ENCODE measurements around the gene PHF1. TPM values are rescaled to one million over a fixed set of nuclear protein-coding genes. Genes with fewer than 3 reads are reported as not detected.

The PHF1 gene
- total and polyA plus RNA-seq, 2 of the 13 experiments (the other 11 are each of a cell fraction or from before 2014, with no cell fraction given) = 25.4 to 61.9 TPM

- TF ChIP-seq CTCF (CRISPR knock-in tag; IDR thresholded peaks at IDR 0.05) (peak; percentile 100), ZHX1 (CRISPR knock-in tag; IDR thresholded peaks at IDR 0.05; ENCODE audit: low read depth) (peak; percentile 99), MBNL3 (CRISPR knock-in tag; conservative IDR thresholded peaks at IDR 0.05) (no peak), TOPORS (CRISPR knock-in tag; IDR thresholded peaks at IDR 0.05) (peak; percentile 96), ZNF430 (CRISPR knock-in tag; IDR thresholded peaks at IDR 0.05) (peak; percentile 93), CBX5 (CRISPR knock-in tag; IDR thresholded peaks at IDR 0.05; ENCODE audit: borderline replicate concordance) (peak; percentile 92), ZNF788 (CRISPR knock-in tag; IDR thresholded peaks at IDR 0.05; ENCODE audit: borderline replicate concordance) (peak; percentile 94; the same call in 1 of the 2 replicates), HOXA5 (CRISPR knock-in tag; IDR thresholded peaks at IDR 0.05) (no peak; the same call in 1 of the 2 replicates), FOXA3 (CRISPR knock-in tag; IDR thresholded peaks at IDR 0.05) (peak; percentile 68), CEBPG (CRISPR knock-in tag; IDR thresholded peaks at IDR 0.05) (peak; percentile 60; the same call in 1 of the 2 replicates), LBX2 (CRISPR knock-in tag; IDR thresholded peaks at IDR 0.05; ENCODE audit: borderline replicate concordance) (peak; percentile 65; the same call in 1 of the 2 replicates), NFATC3 (CRISPR knock-in tag; IDR thresholded peaks at IDR 0.05) (peak; percentile 82; the same call in 1 of the 2 replicates), ZFX (CRISPR knock-in tag; IDR thresholded peaks at IDR 0.05; ENCODE audit: low read depth) (peak; percentile 92), ATF7-NPFF (CRISPR knock-in tag; IDR thresholded peaks at IDR 0.05; ENCODE audit: low read depth) (peak; percentile 99), ZNF740 (CRISPR knock-in tag; IDR thresholded peaks at IDR 0.05) (peak; percentile 16; the same call in 1 of the 2 replicates), BCL6 (CRISPR knock-in tag; IDR thresholded peaks at IDR 0.05) (peak; percentile 41), ZNF749 (CRISPR knock-in tag; IDR thresholded peaks at IDR 0.05; ENCODE audit: borderline replicate concordance) (peak; percentile 28; the same call in 1 of the 2 replicates)
- TF ChIP-seq, protein P1, sequence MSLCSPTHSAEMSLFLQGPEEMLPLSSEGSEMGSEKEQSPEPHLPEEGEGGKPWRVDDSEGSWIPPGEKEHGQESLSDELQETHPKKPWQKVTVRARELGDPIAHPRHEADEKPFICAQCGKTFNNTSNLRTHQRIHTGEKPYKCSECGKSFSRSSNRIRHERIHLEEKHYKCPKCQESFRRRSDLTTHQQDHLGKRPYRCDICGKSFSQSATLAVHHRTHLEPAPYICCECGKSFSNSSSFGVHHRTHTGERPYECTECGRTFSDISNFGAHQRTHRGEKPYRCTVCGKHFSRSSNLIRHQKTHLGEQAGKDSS (CRISPR knock-in tag; IDR thresholded peaks at IDR 0.05; ENCODE audit: borderline replicate concordance, low read depth) = peak; percentile 68; the same call in 1 of the 2 replicates
Observed at GRCh38 chr6:33391278-33391921, 19.4 kb upstream of the PHF1 start, which contains the start of gene KIFC1 (continued).
